HEK293 (cell line): ENCODE results near the gene USP5.

Experiments
- CTCF ChIA-PET: fragments of 350-600 bp; formaldehyde crosslinking; extraction: SDS; loops from one replicate; lab custom pipeline; 2021; ENCODE audit warnings: antibody characterized with exemption; lab: Yijun Ruan, JAX
- POLR2A ChIA-PET: fragments of 300-600 bp; formaldehyde crosslinking; extraction: SDS; loops from one replicate; lab custom pipeline; 2020; ENCODE audit warnings: antibody characterized with exemption, inconsistent platforms; lab: Yijun Ruan, JAX
- H3K27ac ChIP-seq: fragments of 200-500 bp; sonication (Bioruptor generic); 2 replicates; pipeline ENCODE4 v1.5.1; 2014; ENCODE audit warnings: low read depth, low read length, control low read depth, inconsistent platforms; ENCODE audit errors: extremely low read depth
- H3K36me3 ChIP-seq, 2 experiments: fragments of 200-500 bp in 1 of 2; sonication (Bioruptor generic) in 1 of 2; 1 replicate in 1 of 2; 2 replicates in 1 of 2; pipeline ENCODE4 v1.5.1; 2014 to 2017; ENCODE audit warnings: inconsistent platforms in 2 of 2, low read length in 2 of 2; ENCODE audit not compliant: control insufficient read depth in 2 of 2, insufficient read depth in 1 of 2
- H3K4me1 ChIP-seq: fragments of 200-500 bp; sonication (Bioruptor generic); 2 replicates; pipeline ENCODE4 v1.5.1; 2014; ENCODE audit warnings: mild to moderate bottlenecking, low read length, inconsistent platforms; ENCODE audit not compliant: control insufficient read depth, insufficient read depth
- H3K4me3 ChIP-seq: 2 replicates; pipeline ENCODE4 v1.5.1; 2011; ENCODE audit warnings: low read depth, mild to moderate bottlenecking, control low read depth, low read length, moderate library complexity
- H3K9me3 ChIP-seq: fragments of 200-500 bp; sonication (Bioruptor generic); 2 replicates; pipeline ENCODE4 v1.5.1; 2014; ENCODE audit warnings: low read depth, low read length, inconsistent platforms; ENCODE audit not compliant: control insufficient read depth, insufficient read depth
- GLI2 ChIP-seq: fragments of 450-650 bp; formaldehyde crosslinking; IDR thresholded peaks from 2 replicates; pipeline ENCODE4; 2017; ENCODE audit warnings: missing biosample characterization, missing genetic modification characterization, low read depth, borderline replicate concordance
- HOXC10 ChIP-seq: sonication (generic); formaldehyde crosslinking; IDR thresholded peaks from 2 replicates; pipeline ENCODE4 v1.8.1; 2023; ENCODE audit warnings: mild to moderate bottlenecking, missing genetic modification reagents
- KLF10 ChIP-seq: fragments of 450-650 bp; IDR thresholded peaks from 2 replicates; pipeline ENCODE4 v1.5.1; 2018; ENCODE audit warnings: missing biosample characterization, mild to moderate bottlenecking, missing genetic modification characterization
- OSR2 ChIP-seq: fragments of 450-650 bp; formaldehyde crosslinking; IDR thresholded peaks from 2 replicates; pipeline ENCODE4 v1.5.1; 2016; ENCODE audit warnings: missing biosample characterization, missing genetic modification characterization
- OVOL3 ChIP-seq: fragments of 450-650 bp; formaldehyde crosslinking; IDR thresholded peaks from 2 replicates; pipeline ENCODE4 v1.5.1; 2016; ENCODE audit warnings: missing biosample characterization, missing genetic modification characterization
- SALL2 ChIP-seq: fragments of 450-650 bp; formaldehyde crosslinking; IDR thresholded peaks from 2 replicates; pipeline ENCODE4 v1.5.0; 2017; ENCODE audit warnings: missing biosample characterization, mild to moderate bottlenecking, missing genetic modification characterization, borderline replicate concordance
- SP7 ChIP-seq: fragments of 450-650 bp; formaldehyde crosslinking; IDR thresholded peaks from 2 replicates; pipeline ENCODE4 v1.5.1; 2016; ENCODE audit warnings: missing biosample characterization, missing genetic modification characterization
- ZNF10 ChIP-seq: fragments of 450-650 bp; formaldehyde crosslinking; IDR thresholded peaks from 2 replicates; pipeline ENCODE4 v1.5.1; 2017; ENCODE audit warnings: missing biosample characterization, missing genetic modification characterization
- ZNF140 ChIP-seq: fragments of 450-650 bp; formaldehyde crosslinking; IDR thresholded peaks from 2 replicates; pipeline ENCODE4 v1.5.1; 2016; ENCODE audit warnings: missing biosample characterization, missing genetic modification characterization
- ZNF157 ChIP-seq: fragments of 450-650 bp; formaldehyde crosslinking; IDR thresholded peaks from 2 replicates; pipeline ENCODE4 v1.5.1; 2016; ENCODE audit warnings: missing biosample characterization, missing genetic modification characterization
- ZNF23 ChIP-seq: fragments of 450-650 bp; formaldehyde crosslinking; IDR thresholded peaks from 2 replicates; pipeline ENCODE4 v1.5.1; 2016; ENCODE audit warnings: missing biosample characterization, missing genetic modification characterization, borderline replicate concordance
- ZNF239 ChIP-seq: fragments of 450-650 bp; formaldehyde crosslinking; IDR thresholded peaks from 2 replicates; pipeline ENCODE4 v1.5.1; 2016; ENCODE audit warnings: missing biosample characterization, missing genetic modification characterization
- ZNF24 ChIP-seq: fragments of 450-650 bp; formaldehyde crosslinking; IDR thresholded peaks from 2 replicates; pipeline ENCODE4 v1.5.1; 2016; ENCODE audit warnings: missing biosample characterization, missing genetic modification characterization
- ZNF274 ChIP-seq, 2 experiments: fragments of 200-500 bp in 1 of 2; fragments of 450-650 bp in 1 of 2; sonication (Bioruptor generic) in 1 of 2; formaldehyde crosslinking in 1 of 2; IDR thresholded peaks; 2 replicates each; pipeline versions ENCODE4 v1.5.1 to v1.6.1; 2014 to 2016; ENCODE audit warnings: borderline replicate concordance in 1 of 2, inconsistent platforms in 1 of 2, low read length in 1 of 2, missing biosample characterization in 1 of 2, missing genetic modification characterization in 1 of 2
- ZNF292 ChIP-seq: fragments of 450-650 bp; formaldehyde crosslinking; IDR thresholded peaks from 2 replicates; pipeline ENCODE4 v1.5.1; 2016; ENCODE audit warnings: low read depth, missing biosample characterization, missing genetic modification characterization, borderline replicate concordance
- ZNF302 ChIP-seq: fragments of 450-650 bp; formaldehyde crosslinking; IDR thresholded peaks from 2 replicates; pipeline ENCODE4 v1.5.1; 2016; ENCODE audit warnings: missing biosample characterization, missing genetic modification characterization, low read depth
- ZNF366 ChIP-seq: fragments of 450-650 bp; formaldehyde crosslinking; conservative IDR thresholded peaks from 2 replicates; pipeline ENCODE4 v1.5.1; 2016; ENCODE audit warnings: missing biosample characterization, missing genetic modification characterization
- ZNF416 ChIP-seq: fragments of 450-650 bp; formaldehyde crosslinking; IDR thresholded peaks from 2 replicates; pipeline ENCODE4 v1.5.1; 2016; ENCODE audit warnings: missing biosample characterization, missing genetic modification characterization
- ZNF510 ChIP-seq: fragments of 450-650 bp; formaldehyde crosslinking; IDR thresholded peaks from 2 replicates; pipeline ENCODE4 v1.5.1; 2018; ENCODE audit warnings: mild to moderate bottlenecking, missing genetic modification characterization, missing biosample characterization; ENCODE audit not compliant: insufficient replicate concordance
- ZNF521 ChIP-seq: fragments of 450-650 bp; formaldehyde crosslinking; IDR thresholded peaks from 2 replicates; pipeline ENCODE4 v1.5.1; 2017; ENCODE audit warnings: missing biosample characterization, mild to moderate bottlenecking, missing genetic modification characterization
- ZNF561 ChIP-seq: fragments of 450-650 bp; IDR thresholded peaks from 2 replicates; pipeline ENCODE4 v1.5.1; 2018; ENCODE audit warnings: missing biosample characterization, missing genetic modification characterization, borderline replicate concordance
- ZNF677 ChIP-seq: fragments of 450-650 bp; IDR thresholded peaks from 2 replicates; pipeline ENCODE4 v1.5.0; 2018; ENCODE audit warnings: missing biosample characterization, mild to moderate bottlenecking, missing genetic modification characterization, moderate library complexity
- ZNF768 ChIP-seq: fragments of 450-650 bp; formaldehyde crosslinking; IDR thresholded peaks from 2 replicates; pipeline ENCODE4 v1.5.1; 2018; ENCODE audit warnings: missing biosample characterization, mild to moderate bottlenecking, missing genetic modification characterization
- ZNF776 ChIP-seq: fragments of 450-650 bp; formaldehyde crosslinking; IDR thresholded peaks from 2 replicates; pipeline ENCODE4 v1.5.0; 2017; ENCODE audit warnings: missing biosample characterization, missing genetic modification characterization, borderline replicate concordance
- ZNF843 ChIP-seq: fragments of 450-650 bp; formaldehyde crosslinking; IDR thresholded peaks from 2 replicates; pipeline ENCODE4 v1.5.1; 2016; ENCODE audit warnings: missing biosample characterization, missing genetic modification characterization
- ZSCAN23 ChIP-seq: fragments of 450-650 bp; formaldehyde crosslinking; IDR thresholded peaks from 2 replicates; pipeline ENCODE4 v1.5.1; 2016; ENCODE audit warnings: missing biosample characterization, missing genetic modification characterization
- TF ChIP-seq, protein P1 (sequence below): fragments of 450-650 bp; formaldehyde crosslinking; IDR thresholded peaks from 2 replicates; pipeline ENCODE4 v1.5.1; 2016; ENCODE audit warnings: missing biosample characterization, missing genetic modification characterization
- TF ChIP-seq, protein P2 (sequence below): fragments of 450-650 bp; formaldehyde crosslinking; IDR thresholded peaks from 2 replicates; pipeline ENCODE4 v1.5.1; 2016; ENCODE audit warnings: missing biosample characterization, missing genetic modification characterization
- TF ChIP-seq, protein P3 (sequence below): fragments of 450-650 bp; formaldehyde crosslinking; conservative IDR thresholded peaks from 2 replicates; pipeline ENCODE4 v1.5.1; 2016; ENCODE audit warnings: low read depth, missing biosample characterization, missing genetic modification characterization

USP5 gene

DNA sequence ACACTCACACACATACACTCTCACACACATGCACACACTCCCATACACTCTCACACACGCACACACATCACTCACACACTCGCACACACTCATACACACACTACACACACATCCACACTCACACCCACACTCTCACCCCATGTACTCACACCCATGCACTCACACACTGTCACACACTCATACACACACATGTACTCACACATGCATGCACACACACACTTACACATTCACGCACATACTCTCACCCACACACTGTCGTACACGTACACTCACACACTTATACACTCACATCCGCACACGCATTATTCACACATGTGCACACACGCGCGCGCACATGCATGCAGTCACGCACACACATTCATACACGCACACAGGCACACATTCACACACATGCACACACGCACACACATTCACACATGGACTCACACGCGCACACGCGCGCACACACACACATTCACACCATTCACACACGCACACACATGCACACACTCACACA, 34.2 kb upstream of the USP5 start (continued):
- TF ChIP-seq SALL2 (tag by site-specific recombination) (no peak), ZNF302 (tag by site-specific recombination) (no peak), ZSCAN23 (tag by site-specific recombination) (no peak), ZNF776 (tag by site-specific recombination) (peak; percentile 77; the same call in 1 of the 2 replicates), ZNF24 (tag by site-specific recombination) (no peak), GLI2 (tag by site-specific recombination) (no peak), ZNF521 (tag by site-specific recombination) (peak; percentile 12; the same call in 1 of the 2 replicates), ZNF274 (IDR thresholded peaks at IDR 0.05; ENCODE audit: low read length) (no peak), ZNF274 (tag by site-specific recombination; IDR thresholded peaks at IDR 0.05; ENCODE audit: borderline replicate concordance) (no peak)
- TF ChIP-seq, protein P1, sequence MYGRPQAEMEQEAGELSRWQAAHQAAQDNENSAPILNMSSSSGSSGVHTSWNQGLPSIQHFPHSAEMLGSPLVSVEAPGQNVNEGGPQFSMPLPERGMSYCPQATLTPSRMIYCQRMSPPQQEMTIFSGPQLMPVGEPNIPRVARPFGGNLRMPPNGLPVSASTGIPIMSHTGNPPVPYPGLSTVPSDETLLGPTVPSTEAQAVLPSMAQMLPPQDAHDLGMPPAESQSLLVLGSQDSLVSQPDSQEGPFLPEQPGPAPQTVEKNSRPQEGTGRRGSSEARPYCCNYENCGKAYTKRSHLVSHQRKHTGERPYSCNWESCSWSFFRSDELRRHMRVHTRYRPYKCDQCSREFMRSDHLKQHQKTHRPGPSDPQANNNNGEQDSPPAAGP (tag by site-specific recombination), result no peak
- TF ChIP-seq, protein P2, sequence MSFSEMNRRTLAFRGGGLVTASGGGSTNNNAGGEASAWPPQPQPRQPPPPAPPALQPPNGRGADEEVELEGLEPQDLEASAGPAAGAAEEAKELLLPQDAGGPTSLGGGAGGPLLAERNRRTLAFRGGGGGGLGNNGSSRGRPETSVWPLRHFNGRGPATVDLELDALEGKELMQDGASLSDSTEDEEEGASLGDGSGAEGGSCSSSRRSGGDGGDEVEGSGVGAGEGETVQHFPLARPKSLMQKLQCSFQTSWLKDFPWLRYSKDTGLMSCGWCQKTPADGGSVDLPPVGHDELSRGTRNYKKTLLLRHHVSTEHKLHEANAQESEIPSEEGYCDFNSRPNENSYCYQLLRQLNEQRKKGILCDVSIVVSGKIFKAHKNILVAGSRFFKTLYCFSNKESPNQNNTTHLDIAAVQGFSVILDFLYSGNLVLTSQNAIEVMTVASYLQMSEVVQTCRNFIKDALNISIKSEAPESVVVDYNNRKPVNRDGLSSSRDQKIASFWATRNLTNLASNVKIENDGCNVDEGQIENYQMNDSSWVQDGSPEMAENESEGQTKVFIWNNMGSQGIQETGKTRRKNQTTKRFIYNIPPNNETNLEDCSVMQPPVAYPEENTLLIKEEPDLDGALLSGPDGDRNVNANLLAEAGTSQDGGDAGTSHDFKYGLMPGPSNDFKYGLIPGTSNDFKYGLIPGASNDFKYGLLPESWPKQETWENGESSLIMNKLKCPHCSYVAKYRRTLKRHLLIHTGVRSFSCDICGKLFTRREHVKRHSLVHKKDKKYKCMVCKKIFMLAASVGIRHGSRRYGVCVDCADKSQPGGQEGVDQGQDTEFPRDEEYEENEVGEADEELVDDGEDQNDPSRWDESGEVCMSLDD (tag by site-specific recombination), result no peak

DNA sequence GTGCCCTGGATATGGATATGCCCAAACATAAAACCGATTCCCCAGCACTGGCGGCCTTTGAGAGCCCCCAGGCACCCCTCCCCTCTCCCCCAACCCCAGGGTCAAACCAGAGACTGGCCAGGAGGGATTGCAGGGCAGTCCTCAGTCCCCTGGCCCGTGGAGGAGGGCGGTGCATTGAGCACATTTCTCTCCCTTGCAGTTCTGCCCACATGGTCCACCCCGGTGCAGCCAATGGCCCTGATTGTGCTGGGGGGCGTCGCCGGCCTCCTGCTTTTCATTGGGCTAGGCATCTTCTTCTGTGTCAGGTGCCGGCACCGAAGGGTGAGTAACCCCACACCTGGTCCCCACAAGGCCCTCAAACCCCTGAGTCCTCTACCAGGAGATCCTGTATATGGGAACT, 33.7 kb upstream of the USP5 start:
- H3K4me3 ChIP-seq, result no peak overlapping the region
- no peak overlapping the region for H3K27ac ChIP-seq
- H3K4me1 ChIP-seq, result peaks cover 6% of the 10 kb centered on the region; the same call in 1 of the 2 replicates
- CTCF ChIA-PET, result interaction anchor here (2.0 kb wide), 1 partner anchor 65 kb away, joined by 9 read pairs; the partner anchor contains the start of gene MLF2
- POLR2A ChIA-PET, result no interaction called here
- H3K36me3 ChIP-seq, result no peaks in the 10 kb centered on the region
- H3K9me3 ChIP-seq, result no peaks in the 10 kb centered on the region
- peak; percentile 43; the same call in 1 of the 2 replicates for TF ChIP-seq ZNF10 (tag by site-specific recombination)
- TF ChIP-seq SALL2 (tag by site-specific recombination), result no peak
- TF ChIP-seq ZNF292 (tag by site-specific recombination), result no peak
- TF ChIP-seq KLF10, result peak; percentile 94
- no peak for TF ChIP-seq HOXC10 (CRISPR knock-in tag)
- no peak for TF ChIP-seq OVOL3 (tag by site-specific recombination)
- no peak for TF ChIP-seq ZNF23 (tag by site-specific recombination)
- TF ChIP-seq ZNF366 (tag by site-specific recombination), result no peak
- no peak for TF ChIP-seq SP7 (tag by site-specific recombination)
- no peak for TF ChIP-seq ZNF416 (tag by site-specific recombination)
- TF ChIP-seq OSR2 (tag by site-specific recombination), result no peak
- TF ChIP-seq ZNF239 (tag by site-specific recombination), result no peak
- no peak for TF ChIP-seq ZNF768 (tag by site-specific recombination)
- no peak for TF ChIP-seq ZNF140 (tag by site-specific recombination)
- TF ChIP-seq ZNF677 (tag by site-specific recombination), result no peak
- no peak for TF ChIP-seq ZNF510 (tag by site-specific recombination)
- TF ChIP-seq ZNF843 (tag by site-specific recombination), result no peak
- no peak for TF ChIP-seq ZNF561 (tag by site-specific recombination)
- no peak for TF ChIP-seq ZNF157 (tag by site-specific recombination)
- TF ChIP-seq ZNF24 (tag by site-specific recombination), result no peak
- TF ChIP-seq, protein P3, sequence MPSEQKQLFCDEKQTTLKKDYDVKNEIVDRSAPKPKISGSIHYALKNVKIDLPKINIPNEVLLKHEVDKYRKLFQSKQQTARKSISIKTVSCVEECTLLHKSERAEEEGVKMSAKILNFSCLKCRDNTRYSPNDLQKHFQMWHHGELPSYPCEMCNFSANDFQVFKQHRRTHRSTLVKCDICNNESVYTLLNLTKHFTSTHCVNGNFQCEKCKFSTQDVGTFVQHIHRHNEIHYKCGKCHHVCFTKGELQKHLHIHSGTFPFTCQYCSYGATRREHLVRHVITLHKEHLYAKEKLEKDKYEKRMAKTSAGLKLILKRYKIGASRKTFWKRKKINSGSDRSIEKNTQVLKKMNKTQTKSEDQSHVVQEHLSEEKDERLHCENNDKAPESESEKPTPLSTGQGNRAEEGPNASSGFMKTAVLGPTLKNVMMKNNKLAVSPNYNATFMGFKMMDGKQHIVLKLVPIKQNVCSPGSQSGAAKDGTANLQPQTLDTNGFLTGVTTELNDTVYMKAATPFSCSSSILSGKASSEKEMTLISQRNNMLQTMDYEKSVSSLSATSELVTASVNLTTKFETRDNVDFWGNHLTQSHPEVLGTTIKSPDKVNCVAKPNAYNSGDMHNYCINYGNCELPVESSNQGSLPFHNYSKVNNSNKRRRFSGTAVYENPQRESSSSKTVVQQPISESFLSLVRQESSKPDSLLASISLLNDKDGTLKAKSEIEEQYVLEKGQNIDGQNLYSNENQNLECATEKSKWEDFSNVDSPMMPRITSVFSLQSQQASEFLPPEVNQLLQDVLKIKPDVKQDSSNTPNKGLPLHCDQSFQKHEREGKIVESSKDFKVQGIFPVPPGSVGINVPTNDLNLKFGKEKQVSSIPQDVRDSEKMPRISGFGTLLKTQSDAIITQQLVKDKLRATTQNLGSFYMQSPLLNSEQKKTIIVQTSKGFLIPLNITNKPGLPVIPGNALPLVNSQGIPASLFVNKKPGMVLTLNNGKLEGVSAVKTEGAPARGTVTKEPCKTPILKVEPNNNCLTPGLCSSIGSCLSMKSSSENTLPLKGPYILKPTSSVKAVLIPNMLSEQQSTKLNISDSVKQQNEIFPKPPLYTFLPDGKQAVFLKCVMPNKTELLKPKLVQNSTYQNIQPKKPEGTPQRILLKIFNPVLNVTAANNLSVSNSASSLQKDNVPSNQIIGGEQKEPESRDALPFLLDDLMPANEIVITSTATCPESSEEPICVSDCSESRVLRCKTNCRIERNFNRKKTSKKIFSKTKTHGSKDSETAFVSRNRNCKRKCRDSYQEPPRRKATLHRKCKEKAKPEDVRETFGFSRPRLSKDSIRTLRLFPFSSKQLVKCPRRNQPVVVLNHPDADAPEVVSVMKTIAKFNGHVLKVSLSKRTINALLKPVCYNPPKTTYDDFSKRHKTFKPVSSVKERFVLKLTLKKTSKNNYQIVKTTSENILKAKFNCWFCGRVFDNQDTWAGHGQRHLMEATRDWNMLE (tag by site-specific recombination), result no peak
